Measurements from ENCODE around the gene KCNQ1.

GRCh38 chr11:2833051-2833715 lies 388.4 kb downstream of the KCNQ1 start:
- TF ChIP-seq POLR2A (IDR thresholded peaks at IDR 0.05; ENCODE audit: low read length) (no peak), GATA1 (IDR thresholded peaks at IDR 0.05; ENCODE audit: low read depth, low read length) (no peak)
